ENCODE data around the gene ST3GAL2. TPM values are rescaled to one million over a fixed set of nuclear protein-coding genes. Genes with fewer than 3 reads are reported as not detected.

ST3GAL2 gene
- total and polyA plus RNA-seq, 10 of the 15 experiments (the other 5 are each of a cell fraction or from before 2014, with no cell fraction given), result 0.95 to 61.7 (median 25.9) TPM

GRCh38 chr16:70399951-70400350, 38.9 kb downstream of the ST3GAL2 start:
- ATAC-seq (no peak), DNase-seq (ENCODE audit: low read depth, low spot score) (no peak), FAIRE-seq (no peak)
- ChIA-PET CTCF (no interaction called here), POLR2A (interaction anchor here (0.6 to 1.4 kb wide), 2 partner anchors 12 to 14 kb away, joined by 4 to 5 read pairs; no protein-coding TSS in a partner anchor), SMC1A (ENCODE audit: uncharacterized antibody, unreplicated experiment) (interaction anchor here (0.6 to 1.7 kb wide), 2 partner anchors 9 to 34 kb away, joined by 3 read pairs; no protein-coding TSS in a partner anchor), RAD21 (ENCODE audit: unreplicated experiment) (interaction anchor here (2.2 kb wide), 1 partner anchor 33 kb away, joined by 7 read pairs; no protein-coding TSS in a partner anchor)
- Histone ChIP-seq H3K27ac (ENCODE audit: control insufficient read depth, insufficient read depth) (no peak overlapping the region), H3K27me3 (replicated peaks in 1 of 2; ENCODE audit: control insufficient read depth in 2 of 2, insufficient read depth in 2 of 2, low read length in 1 of 2) (no peaks in the 10 kb centered on the region), H3K36me3 (ENCODE audit: control insufficient read depth in 2 of 2, insufficient read depth in 2 of 2, low read length in 1 of 2) (peaks cover 26 to 34% of the 10 kb centered on the region in 2 experiments), H4K20me1 (ENCODE audit: control insufficient read depth, insufficient read depth) (no peaks in the 10 kb centered on the region), H3K4me2 (ENCODE audit: control insufficient read depth, insufficient read depth) (no peak overlapping the region), H3K4me3 (no peak overlapping the region), H3K79me2 (ENCODE audit: control insufficient read depth, insufficient read depth, low read length) (peaks cover 37% of the 10 kb centered on the region), H3K4me1 (ENCODE audit: control insufficient read depth, insufficient read depth, low read length) (peaks cover 12% of the 10 kb centered on the region), H3K9ac (ENCODE audit: control insufficient read depth, insufficient read depth, low read length) (no peak overlapping the region), H3K9me3 (replicated peaks; ENCODE audit: control insufficient read depth, insufficient read depth, low read length) (no peaks in the 10 kb centered on the region), H2AFZ (ENCODE audit: control insufficient read depth, low read depth, low read length) (no peak overlapping the region)
- no TSS peak for BruUV-seq (replicated peaks)
- TF ChIP-seq CBFB (IDR thresholded peaks at IDR 0.05; ENCODE audit: low read depth) (no peak), BACH1 (IDR thresholded peaks at IDR 0.05; ENCODE audit: borderline replicate concordance) (no peak), EP300 (IDR thresholded peaks at IDR 0.05; ENCODE audit: borderline replicate concordance in 1 of 2, control insufficient read depth in 1 of 2, low read depth in 2 of 2, low read length in 2 of 2) (no peak), ATF3 (IDR thresholded peaks at IDR 0.05; ENCODE audit: borderline replicate concordance, extremely low read depth, low read depth, low read length) (no peak), RAD51 (IDR thresholded peaks at IDR 0.05) (no peak), DPF2 (IDR thresholded peaks at IDR 0.05) (no peak), ZBTB40 (IDR thresholded peaks at IDR 0.05; ENCODE audit: borderline replicate concordance) (no peak), ATF7 (IDR thresholded peaks at IDR 0.05; ENCODE audit: low read depth) (no peak), NFXL1 (IDR thresholded peaks at IDR 0.05; ENCODE audit: borderline replicate concordance) (no peak), KLF5 (IDR thresholded peaks at IDR 0.05; ENCODE audit: partially characterized antibody) (no peak), TAF1 (IDR thresholded peaks at IDR 0.05; ENCODE audit: borderline replicate concordance, low read depth, low read length) (no peak), BCL11A (IDR thresholded peaks at IDR 0.05; ENCODE audit: low read depth, low read length) (no peak), GABPA (IDR thresholded peaks at IDR 0.05; ENCODE audit: low read depth) (no peak), NKRF (conservative IDR thresholded peaks at IDR 0.05) (no peak), SRF (IDR thresholded peaks at IDR 0.05; ENCODE audit: low read depth in 2 of 2, low read length in 2 of 2) (no peak)
- in situ Hi-C loops (cut with MboI), result loop anchor here (25.0 kb wide), 1 partner anchor 1638 kb away; no protein-coding TSS in a partner anchor
- intact Hi-C loops (cut with micrococcal nuclease; ENCODE audit: unreplicated experiment), result no loop called here
- 97% methylated on average over 10 of the region's 10 CpGs for WGBS (ENCODE audit: insufficient coverage, insufficient replicate concordance, low lambda C conversion rate, missing lambda C conversion rate)

Measured in GM12878 (cell line).